CD4-positive, alpha-beta memory T cell (primary cell): Measurements from ENCODE around the gene KHDC4. TPM values are rescaled to one million over a fixed set of nuclear protein-coding genes. Genes with fewer than 3 reads are reported as not detected.

ENCODE experiments used
- CTCF ChIA-PET: fragments of 350-600 bp; sonication (Branson Sonifier 250); formaldehyde crosslinking; loops from one replicate; lab custom pipeline; 2021; ENCODE audit warnings: inconsistent platforms; ENCODE audit not compliant: partially characterized antibody; lab: Charles Lee
- POLR2A ChIA-PET: fragments of 350-600 bp; sonication (Branson Sonifier 250); formaldehyde crosslinking; loops from one replicate; lab custom pipeline; 2021; ENCODE audit not compliant: partially characterized antibody; lab: Charles Lee
- DNase-seq, 5 donors: peaks; one replicate each; pipeline versions ENCODE4 v3.0.0 to v3.0.0-alpha.2; 2020 to 2022; ENCODE audit warnings: mixed read lengths in 1 of 5
- H3K27ac ChIP-seq: one replicate; pipeline ENCODE4 v1.7.0; 2013; ENCODE audit warnings: low read depth, low read length
- H3K27me3 ChIP-seq: 2 replicates; pipeline ENCODE4 v1.7.0; 2013; ENCODE audit warnings: mild to moderate bottlenecking, low read length, moderate library complexity; ENCODE audit not compliant: insufficient read depth
- H3K36me3 ChIP-seq: 2 replicates; pipeline ENCODE4 v1.7.0; 2013; ENCODE audit warnings: mild to moderate bottlenecking, low read length, moderate library complexity; ENCODE audit not compliant: insufficient read depth
- H3K4me1 ChIP-seq: 2 replicates; pipeline ENCODE4 v1.7.0; 2013; ENCODE audit warnings: mild to moderate bottlenecking, low read length, moderate library complexity; ENCODE audit not compliant: insufficient read depth
- H3K4me3 ChIP-seq, 2 donors: one replicate each; pipeline ENCODE4 v1.7.0; 2013; ENCODE audit warnings: low read length in 2 of 2, mild to moderate bottlenecking in 1 of 2
- H3K9me3 ChIP-seq, 2 donors: one replicate each; pipeline ENCODE4 v1.7.0; 2013; ENCODE audit warnings: low read length in 2 of 2, control low read depth in 1 of 2; ENCODE audit not compliant: control insufficient read depth in 1 of 2
- H3K27ac Mint-ChIP-seq, 7 donors: one replicate each; pipeline ENCODE4 v1.8.0; 2020 to 2021; ENCODE audit warnings: mixed read lengths in 7 of 7, mild to moderate bottlenecking in 6 of 7, inconsistent platforms in 3 of 7, moderate library complexity in 3 of 7
- H3K27me3 Mint-ChIP-seq, 2 donors: one replicate each; pipeline ENCODE4 v1.8.0; 2020 to 2021; ENCODE audit warnings: mixed read lengths in 2 of 2
- H3K36me3 Mint-ChIP-seq, 2 donors: one replicate each; pipeline ENCODE4 v1.8.0; 2020 to 2021; ENCODE audit warnings: mixed read lengths in 2 of 2, inconsistent platforms in 1 of 2, mild to moderate bottlenecking in 1 of 2
- H3K4me1 Mint-ChIP-seq, 4 donors: one replicate each; pipeline ENCODE4 v1.8.0; 2020 to 2021; ENCODE audit warnings: mixed read lengths in 4 of 4, mild to moderate bottlenecking in 1 of 4
- H3K4me3 Mint-ChIP-seq, 8 donors: one replicate each; pipeline ENCODE4 v1.8.0; 2020 to 2021; ENCODE audit warnings: mixed read lengths in 8 of 8, mild to moderate bottlenecking in 7 of 8, moderate library complexity in 6 of 8, inconsistent platforms in 3 of 8
- H3K9me3 Mint-ChIP-seq, 8 donors: one replicate each; pipeline ENCODE4 v1.8.0; 2020 to 2021; ENCODE audit warnings: mixed read lengths in 8 of 8, mild to moderate bottlenecking in 5 of 8, inconsistent platforms in 3 of 8, moderate library complexity in 1 of 8
- intact Hi-C: fragments of 100-400 bp; cut with micrococcal nuclease; formaldehyde crosslinking; loops from one replicate; pipeline ENCODE4 v1.15.1; 2023
- polyA plus RNA-seq, 2 donors: library from polyadenylated mRNA; unstranded; fragments of 300-500 nt; fragmentation: Illumina TruSeq; gene quantifications; one replicate each; pipeline ENCODE4 v1.2.3, GENCODE V29; 2021
- total RNA-seq, 2 experiments: library from RNA; stranded (reverse); gene quantifications; one replicate each; pipeline ENCODE4 v1.2.3, GENCODE V29; 2021

Gene KHDC4
- total and polyA plus RNA-seq, 4 experiments from 2014 or later = 5.5 to 134 (median 68.2) TPM

DNA sequence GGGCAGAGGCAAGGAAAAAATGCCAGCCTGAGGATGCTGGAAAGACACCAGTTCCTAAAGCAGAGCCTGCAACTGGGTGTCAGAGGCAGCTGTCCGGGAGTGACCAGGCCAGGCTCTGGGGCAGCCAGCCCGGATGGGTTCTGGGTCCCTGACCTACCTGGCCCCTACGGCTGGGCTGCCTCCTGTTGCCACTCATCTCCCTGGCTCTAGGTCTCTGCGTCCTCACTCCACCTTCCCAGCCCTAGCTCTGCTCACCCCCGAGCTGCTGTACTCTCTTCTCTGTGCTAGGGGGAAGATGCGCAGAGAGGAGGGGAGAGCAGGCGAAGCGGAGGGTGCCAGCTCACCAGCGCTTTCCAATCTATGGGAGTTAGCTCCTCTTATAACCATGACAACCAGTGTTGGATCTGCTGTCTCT lies 35.2 kb upstream of the KHDC4 start:
- H3K4me1 Mint-ChIP-seq = peaks cover 63 to 86% (median 77%) of the 10 kb centered on the region in 4 donors
- no peaks in the 10 kb centered on the region for H3K9me3 Mint-ChIP-seq
- intact Hi-C loops = no loop called here
- H3K4me1 ChIP-seq = peaks cover 83% of the 10 kb centered on the region
- H3K9me3 ChIP-seq = no peaks in the 10 kb centered on the region
- H3K36me3 Mint-ChIP-seq = peaks cover 49 to 79% of the 10 kb centered on the region in 2 donors
- ChIA-PET CTCF (interaction anchor here (1.6 to 1.9 kb wide), 2 partner anchors 10 to 12 kb away, joined by 4 to 6 read pairs; partner anchors contain the start of gene ARHGEF2), POLR2A (interaction anchor here (4.4 to 12.2 kb wide), 2 partner anchors 9 to 35 kb away, joined by 21 to 199 read pairs; partner anchors contain the start of genes ARHGEF2 and KHDC4)
- peaks cover 71% of the 10 kb centered on the region for H3K36me3 ChIP-seq
- H3K4me3 ChIP-seq = no peak overlapping the region
- H3K27me3 ChIP-seq = no peaks in the 10 kb centered on the region
- no peaks in the 10 kb centered on the region for H3K27me3 Mint-ChIP-seq
- no peak for DNase-seq
- H3K27ac ChIP-seq = peak overlapping the region; percentile 44
- H3K4me3 Mint-ChIP-seq = peak overlapping the region in 7 of 8 donors; percentile 26 to 88 (median 66)
- peak overlapping the region; percentile 81 to 96 (median 93) for H3K27ac Mint-ChIP-seq

DNA sequence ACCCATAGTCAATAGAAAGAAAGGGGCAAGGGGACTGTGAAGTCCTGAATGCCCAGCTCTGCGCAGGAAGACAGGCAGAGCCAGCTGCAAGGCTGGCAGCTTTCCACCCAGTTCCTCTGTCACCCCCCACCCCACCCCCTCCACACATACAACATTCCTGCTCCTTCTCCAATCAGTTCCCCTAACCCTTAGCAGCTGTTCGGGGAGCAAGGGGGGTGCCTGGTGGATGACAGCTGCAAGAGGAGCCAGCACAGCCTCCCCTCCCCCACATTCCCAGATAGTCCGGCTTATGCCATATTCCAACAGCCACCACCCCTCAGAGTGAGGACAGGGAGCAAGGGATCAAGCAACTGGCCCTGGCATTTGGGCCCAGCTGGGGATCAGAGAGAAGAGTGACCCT lies 34.5 kb upstream of the KHDC4 start:
- Mint-ChIP-seq H3K4me3 (peak overlapping the region in 7 of 8 donors; percentile 45 to 77 (median 69)), H3K36me3 (peaks cover 52 to 83% of the 10 kb centered on the region in 2 donors), H3K9me3 (no peaks in the 10 kb centered on the region), H3K4me1 (peaks cover 58 to 82% (median 71%) of the 10 kb centered on the region in 4 donors), H3K27me3 (no peaks in the 10 kb centered on the region), H3K27ac (peak overlapping the region; percentile 81 to 94 (median 90))
- Histone ChIP-seq H3K36me3 (peaks cover 70% of the 10 kb centered on the region), H3K4me3 (no peak overlapping the region), H3K27me3 (no peaks in the 10 kb centered on the region), H3K4me1 (peaks cover 76% of the 10 kb centered on the region), H3K9me3 (no peaks in the 10 kb centered on the region), H3K27ac (peak overlapping the region; percentile 44)
- ChIA-PET CTCF (interaction anchor here (1.2 to 2.3 kb wide), 7 partner anchors 9 to 30 kb away, joined by 3 to 19 read pairs (median 6); partner anchors contain the start of gene ARHGEF2), POLR2A (interaction anchor here (1.0 to 12.2 kb wide), 6 partner anchors 9 to 109 kb away, joined by 4 to 199 read pairs (median 9); partner anchors contain the start of genes ARHGEF2, KHDC4 and SYT11)
- intact Hi-C loops = no loop called here
- DNase-seq = no peak

DNA sequence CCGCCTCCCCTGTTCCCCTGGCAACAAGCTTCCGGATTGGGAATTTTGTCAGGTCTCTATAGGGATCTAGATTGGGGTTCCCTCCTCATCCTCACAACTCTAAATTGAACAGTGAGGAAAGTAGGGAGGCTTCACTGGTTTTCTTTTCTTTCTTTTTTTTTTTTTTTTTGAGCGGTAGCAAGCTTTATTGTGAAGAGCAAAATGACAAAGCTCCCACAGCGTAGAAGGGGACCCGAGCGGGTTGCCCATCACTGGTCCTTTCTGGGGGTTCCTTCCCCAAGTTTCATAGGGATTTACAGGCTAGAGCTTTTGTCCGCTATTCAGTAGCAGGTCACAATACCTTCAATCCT lies 33.8 kb upstream of the KHDC4 start:
- peaks cover 71% of the 10 kb centered on the region for H3K36me3 ChIP-seq
- no peaks in the 10 kb centered on the region for H3K9me3 ChIP-seq
- Mint-ChIP-seq H3K4me1 (peaks cover 51 to 76% (median 65%) of the 10 kb centered on the region in 4 donors), H3K4me3 (peak overlapping the region; percentile 26 to 77 (median 68)), H3K9me3 (no peaks in the 10 kb centered on the region), H3K27ac (peak overlapping the region; percentile 81 to 94 (median 90)), H3K36me3 (peaks cover 49 to 80% of the 10 kb centered on the region in 2 donors), H3K27me3 (no peaks in the 10 kb centered on the region)
- POLR2A ChIA-PET = interaction anchor here (0.8 to 12.2 kb wide), 12 partner anchors 10 to 109 kb away, joined by 3 to 199 read pairs (median 6); partner anchors contain the start of genes ARHGEF2, KHDC4 and SYT11
- H3K27me3 ChIP-seq = no peaks in the 10 kb centered on the region
- H3K4me1 ChIP-seq = peaks cover 70% of the 10 kb centered on the region
- no peak overlapping the region for H3K4me3 ChIP-seq
- CTCF ChIA-PET = interaction anchor here (1.1 to 2.3 kb wide), 7 partner anchors 10 to 33 kb away, joined by 3 to 19 read pairs (median 4); partner anchors contain the start of gene ARHGEF2
- peak overlapping the region; percentile 44 for H3K27ac ChIP-seq
- DNase-seq = no peak
- intact Hi-C loops = no loop called here

DNA sequence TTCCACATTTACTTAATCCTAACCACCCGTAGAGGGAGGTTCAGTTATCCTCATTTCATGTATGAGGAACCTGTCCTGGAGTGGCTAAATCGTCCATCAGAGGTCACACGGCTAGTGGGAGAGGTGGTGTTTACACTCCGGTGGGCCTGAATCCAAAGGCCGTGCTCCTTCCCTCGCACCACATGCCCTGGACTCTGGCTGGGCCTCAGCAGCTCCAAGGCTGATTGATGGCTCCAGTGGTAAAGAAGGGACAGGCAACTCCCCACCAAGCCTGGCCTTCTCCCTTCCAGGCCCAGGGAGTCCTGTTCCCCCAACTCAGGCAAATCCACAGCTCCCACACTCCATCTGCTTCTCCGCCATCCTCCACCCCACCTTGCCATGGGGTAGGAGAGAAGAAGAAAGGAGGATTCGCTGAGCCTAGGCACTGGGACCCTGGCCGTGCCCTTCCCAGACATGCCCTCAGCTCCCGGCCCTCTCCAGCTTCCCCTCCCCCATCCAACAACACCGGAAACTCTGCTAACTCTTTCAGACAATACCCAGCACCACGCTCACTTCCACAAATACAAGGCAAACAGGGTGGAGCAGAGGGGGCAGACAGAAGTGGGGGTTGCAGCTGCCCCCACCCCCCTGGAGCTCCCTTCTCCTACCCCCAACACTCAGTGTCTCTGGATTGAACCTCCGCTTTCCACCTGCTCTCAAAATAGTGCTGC lies 33.3 kb upstream of the KHDC4 start:
- CTCF ChIA-PET = interaction anchor here (0.7 to 2.3 kb wide), 10 partner anchors 10 to 32 kb away, joined by 3 to 19 read pairs (median 4); partner anchors contain the start of gene ARHGEF2
- Mint-ChIP-seq H3K4me1 (peaks cover 46 to 76% (median 61%) of the 10 kb centered on the region in 4 donors), H3K4me3 (peak overlapping the region; percentile 54 to 77 (median 68)), H3K27ac (peak overlapping the region; percentile 81 to 94 (median 90)), H3K9me3 (no peaks in the 10 kb centered on the region), H3K36me3 (peaks cover 52 to 80% of the 10 kb centered on the region in 2 donors), H3K27me3 (no peaks in the 10 kb centered on the region)
- H3K27me3 ChIP-seq = no peaks in the 10 kb centered on the region
- H3K9me3 ChIP-seq = no peaks in the 10 kb centered on the region
- H3K36me3 ChIP-seq = peaks cover 71% of the 10 kb centered on the region
- H3K27ac ChIP-seq = peak overlapping the region; percentile 44
- intact Hi-C loops = loop anchor here (1.0 to 2.0 kb wide), 2 partner anchors 9 to 21 kb away; no protein-coding TSS in a partner anchor
- DNase-seq = peak in 1 of 5 donors; percentile 34
- peaks cover 70% of the 10 kb centered on the region for H3K4me1 ChIP-seq
- POLR2A ChIA-PET = interaction anchor here (0.8 to 12.2 kb wide), 12 partner anchors 10 to 108 kb away, joined by 3 to 199 read pairs (median 6); partner anchors contain the start of genes ARHGEF2, KHDC4 and SYT11
- H3K4me3 ChIP-seq = no peak overlapping the region

DNA sequence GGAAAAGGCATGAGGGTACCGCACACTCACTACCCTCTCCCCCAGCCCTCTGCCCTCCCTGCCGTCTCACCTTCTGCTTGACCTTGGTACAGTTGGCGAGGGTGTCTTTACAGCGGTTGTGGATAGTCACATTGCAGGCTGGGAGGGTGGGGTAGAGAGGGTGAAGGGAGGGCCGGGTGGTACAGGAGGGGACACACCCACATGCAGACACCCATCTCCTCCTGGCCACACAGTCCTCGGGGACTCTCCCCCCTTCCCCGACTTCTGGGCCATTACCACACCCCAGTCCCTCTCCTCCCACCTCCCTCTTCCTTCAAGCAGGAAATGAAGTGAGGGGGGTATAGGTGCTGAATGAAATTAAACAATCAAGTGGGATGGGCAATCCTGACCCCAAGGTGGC lies 32.5 kb upstream of the KHDC4 start:
- H3K27ac ChIP-seq = peak overlapping the region; percentile 44
- H3K27me3 ChIP-seq = no peaks in the 10 kb centered on the region
- no peak overlapping the region for H3K4me3 ChIP-seq
- Mint-ChIP-seq H3K4me1 (peaks cover 41 to 76% (median 59%) of the 10 kb centered on the region in 4 donors), H3K9me3 (no peaks in the 10 kb centered on the region), H3K36me3 (peaks cover 59 to 80% of the 10 kb centered on the region in 2 donors), H3K27ac (peak overlapping the region; percentile 81 to 94 (median 89)), H3K27me3 (no peaks in the 10 kb centered on the region), H3K4me3 (peak overlapping the region; percentile 38 to 77 (median 66))
- peaks cover 67% of the 10 kb centered on the region for H3K4me1 ChIP-seq
- POLR2A ChIA-PET = interaction anchor here (1.4 to 12.2 kb wide), 6 partner anchors 11 to 32 kb away, joined by 4 to 199 read pairs (median 9); partner anchors contain the start of genes ARHGEF2 and KHDC4
- DNase-seq = no peak
- H3K9me3 ChIP-seq = no peaks in the 10 kb centered on the region
- peaks cover 77% of the 10 kb centered on the region for H3K36me3 ChIP-seq
- CTCF ChIA-PET = interaction anchor here (0.7 to 2.3 kb wide), 7 partner anchors 9 to 32 kb away, joined by 3 to 19 read pairs (median 4); partner anchors contain the start of gene ARHGEF2
- intact Hi-C loops = loop anchor here (1.0 to 2.0 kb wide), 2 partner anchors 10 to 22 kb away; no protein-coding TSS in a partner anchor

DNA sequence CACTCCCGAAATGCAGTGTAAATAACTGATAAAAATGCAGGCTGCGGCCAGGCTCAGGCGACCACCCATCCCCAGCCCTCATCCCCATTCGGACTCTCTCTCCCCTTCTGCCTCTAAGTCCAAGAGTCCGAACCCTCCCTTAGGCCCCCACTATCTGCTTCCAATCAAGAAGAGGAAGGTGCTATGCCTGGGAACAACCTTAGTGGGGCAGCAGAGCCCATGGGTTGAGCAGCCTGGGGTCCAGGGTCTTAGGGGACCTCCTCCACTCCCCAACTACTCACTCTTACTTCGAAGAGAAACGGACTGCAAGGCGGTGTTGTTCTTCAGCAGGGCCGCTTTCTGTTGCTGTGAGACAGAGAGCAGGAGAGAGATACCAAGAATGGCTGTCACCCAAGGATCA lies 31.9 kb upstream of the KHDC4 start:
- Mint-ChIP-seq H3K27ac (peak overlapping the region; percentile 81 to 93 (median 88)), H3K4me3 (peak overlapping the region in 2 of 8 donors; percentile 44 to 68), H3K9me3 (no peaks in the 10 kb centered on the region), H3K36me3 (peaks cover 63 to 85% of the 10 kb centered on the region in 2 donors), H3K4me1 (peaks cover 38 to 71% (median 56%) of the 10 kb centered on the region in 4 donors), H3K27me3 (no peaks in the 10 kb centered on the region)
- Histone ChIP-seq H3K36me3 (peaks cover 81% of the 10 kb centered on the region), H3K9me3 (no peaks in the 10 kb centered on the region), H3K27ac (no peak overlapping the region), H3K27me3 (no peaks in the 10 kb centered on the region), H3K4me1 (peaks cover 61% of the 10 kb centered on the region), H3K4me3 (no peak overlapping the region)
- intact Hi-C loops = loop anchor here (2.0 kb wide), 1 partner anchor 23 kb away; no protein-coding TSS in a partner anchor
- no peak for DNase-seq
- POLR2A ChIA-PET = interaction anchor here (1.4 to 12.2 kb wide), 3 partner anchors 9 to 20 kb away, joined by 5 to 199 read pairs (median 9); partner anchors contain the start of gene ARHGEF2
- CTCF ChIA-PET = interaction anchor here (1.0 to 2.3 kb wide), 6 partner anchors 12 to 31 kb away, joined by 4 to 9 read pairs (median 6); partner anchors contain the start of gene ARHGEF2
